ENCODE data around the gene APOD.

Gene APOD

DNA sequence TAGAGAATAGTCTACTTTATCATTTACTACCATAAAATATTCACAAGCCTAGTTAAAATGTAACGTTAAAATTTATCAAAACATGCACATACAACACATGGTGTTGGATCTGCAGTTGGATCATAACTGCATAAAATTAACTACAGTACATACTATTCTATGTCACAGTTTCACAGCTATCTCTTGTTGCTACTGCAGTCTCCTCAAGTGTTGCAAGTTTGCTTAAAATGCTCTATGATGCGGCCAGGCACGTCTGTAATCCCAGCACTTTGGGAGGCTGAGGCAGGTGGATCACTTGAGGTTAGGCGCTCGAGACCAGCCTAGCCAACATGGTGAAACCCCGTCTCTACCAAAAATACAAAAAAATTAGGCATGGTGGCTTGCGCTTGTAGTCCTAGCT, 50.9 kb downstream of the APOD start:
- peaks cover 0 to 11% of the 10 kb centered on the region in 2 donors for H3K4me1 ChIP-seq (ENCODE audit: control insufficient read depth in 1 of 2, insufficient read depth in 2 of 2, low read length in 2 of 2)
- H3K9me3 ChIP-seq (ENCODE audit: control insufficient read depth in 1 of 2, low read length in 2 of 2) = no peaks in the 10 kb centered on the region
- no peak overlapping the region for H3K27ac ChIP-seq (ENCODE audit: low read length)
- H3K27me3 ChIP-seq (ENCODE audit: low read depth, low read length) = no peaks in the 10 kb centered on the region
- no peaks in the 10 kb centered on the region for H3K36me3 ChIP-seq (ENCODE audit: control insufficient read depth in 1 of 2, insufficient read depth in 2 of 2, low read length in 2 of 2)
- no peak overlapping the region for H3K4me3 ChIP-seq (ENCODE audit: low read depth in 1 of 2, low read length in 2 of 2)

DNA sequence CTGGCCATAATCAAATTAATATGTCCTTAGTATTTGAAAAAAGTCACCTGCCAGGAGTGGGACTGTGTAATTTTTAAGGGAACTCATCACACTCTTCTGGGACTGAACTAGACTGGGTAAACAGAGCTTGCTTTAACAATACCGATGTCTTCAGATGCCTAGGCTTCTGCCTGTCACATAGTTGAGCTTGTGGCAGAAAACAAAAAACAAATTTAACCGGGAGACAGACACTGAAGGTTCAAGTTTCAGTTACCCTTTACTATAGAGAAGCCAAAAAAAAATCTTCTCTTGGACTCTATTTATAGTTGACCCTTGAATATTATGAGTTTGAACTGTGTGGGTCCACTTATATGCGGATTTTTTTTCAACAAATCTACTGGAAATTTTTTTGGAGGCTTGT, 51.4 kb downstream of the APOD start:
- Histone ChIP-seq H3K27ac (ENCODE audit: low read length) (no peak overlapping the region), H3K4me3 (ENCODE audit: low read depth in 1 of 2, low read length in 2 of 2) (no peak overlapping the region), H3K4me1 (ENCODE audit: control insufficient read depth in 1 of 2, insufficient read depth in 2 of 2, low read length in 2 of 2) (peaks cover 0 to 9% of the 10 kb centered on the region in 2 donors), H3K36me3 (ENCODE audit: control insufficient read depth in 1 of 2, insufficient read depth in 2 of 2, low read length in 2 of 2) (no peaks in the 10 kb centered on the region), H3K9me3 (ENCODE audit: control insufficient read depth in 1 of 2, low read length in 2 of 2) (no peaks in the 10 kb centered on the region), H3K27me3 (ENCODE audit: low read depth, low read length) (no peaks in the 10 kb centered on the region)

DNA sequence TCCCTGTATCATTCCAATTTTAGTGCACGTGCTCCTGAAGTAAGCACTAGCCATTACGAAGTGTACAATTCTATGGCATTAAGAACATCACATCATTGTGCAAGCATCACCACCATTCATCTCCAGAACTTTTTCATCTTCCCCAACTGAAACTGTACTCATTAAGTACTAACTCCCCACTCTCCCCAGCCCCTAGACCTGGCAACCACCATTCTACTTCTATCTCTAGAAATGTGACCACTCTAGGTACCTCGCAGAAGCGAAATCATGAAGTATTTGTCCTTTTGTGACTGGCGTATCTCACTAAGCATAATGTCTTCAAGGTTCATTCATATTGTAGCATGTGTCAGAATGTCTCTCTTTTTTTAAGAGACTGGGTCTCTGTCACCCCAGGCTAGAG, 52.1 kb downstream of the APOD start:
- no peak overlapping the region for H3K27ac ChIP-seq (ENCODE audit: low read length)
- no peaks in the 10 kb centered on the region for H3K36me3 ChIP-seq (ENCODE audit: control insufficient read depth in 1 of 2, insufficient read depth in 2 of 2, low read length in 2 of 2)
- H3K9me3 ChIP-seq (ENCODE audit: control insufficient read depth in 1 of 2, low read length in 2 of 2) = no peaks in the 10 kb centered on the region
- no peak overlapping the region for H3K4me3 ChIP-seq (ENCODE audit: low read depth in 1 of 2, low read length in 2 of 2)
- no peaks in the 10 kb centered on the region for H3K27me3 ChIP-seq (ENCODE audit: low read depth, low read length)
- H3K4me1 ChIP-seq (ENCODE audit: control insufficient read depth in 1 of 2, insufficient read depth in 2 of 2, low read length in 2 of 2) = peaks cover 0 to 9% of the 10 kb centered on the region in 2 donors

DNA sequence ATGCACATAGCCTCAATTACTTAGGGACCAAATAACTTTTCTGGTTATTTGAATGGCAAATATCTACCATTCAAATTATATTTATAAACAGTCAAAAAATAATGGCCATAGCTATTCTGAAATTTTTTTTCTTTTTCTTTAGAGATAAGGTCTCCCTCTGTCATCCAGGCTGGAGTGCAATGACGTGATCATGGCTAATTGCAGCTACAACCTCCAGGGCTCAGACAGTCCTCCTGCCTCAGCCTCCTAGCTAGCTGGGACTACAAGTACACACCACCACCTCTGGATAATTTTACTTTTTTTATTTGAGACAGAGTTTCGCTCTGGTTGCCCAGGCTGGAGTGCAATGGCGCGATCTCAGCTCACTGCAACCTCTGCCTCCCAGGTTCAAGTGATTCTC, 57.2 kb downstream of the APOD start:
- Histone ChIP-seq H3K27ac (ENCODE audit: low read length) (no peak overlapping the region), H3K4me1 (ENCODE audit: control insufficient read depth in 1 of 2, insufficient read depth in 2 of 2, low read length in 2 of 2) (peaks cover 0 to 3% of the 10 kb centered on the region in 2 donors), H3K27me3 (ENCODE audit: low read depth, low read length) (no peaks in the 10 kb centered on the region), H3K4me3 (ENCODE audit: low read depth in 1 of 2, low read length in 2 of 2) (no peak overlapping the region), H3K36me3 (ENCODE audit: control insufficient read depth in 1 of 2, insufficient read depth in 2 of 2, low read length in 2 of 2) (peaks cover 15 to 23% of the 10 kb centered on the region in 2 donors), H3K9me3 (ENCODE audit: control insufficient read depth in 1 of 2, low read length in 2 of 2) (no peaks in the 10 kb centered on the region)

DNA sequence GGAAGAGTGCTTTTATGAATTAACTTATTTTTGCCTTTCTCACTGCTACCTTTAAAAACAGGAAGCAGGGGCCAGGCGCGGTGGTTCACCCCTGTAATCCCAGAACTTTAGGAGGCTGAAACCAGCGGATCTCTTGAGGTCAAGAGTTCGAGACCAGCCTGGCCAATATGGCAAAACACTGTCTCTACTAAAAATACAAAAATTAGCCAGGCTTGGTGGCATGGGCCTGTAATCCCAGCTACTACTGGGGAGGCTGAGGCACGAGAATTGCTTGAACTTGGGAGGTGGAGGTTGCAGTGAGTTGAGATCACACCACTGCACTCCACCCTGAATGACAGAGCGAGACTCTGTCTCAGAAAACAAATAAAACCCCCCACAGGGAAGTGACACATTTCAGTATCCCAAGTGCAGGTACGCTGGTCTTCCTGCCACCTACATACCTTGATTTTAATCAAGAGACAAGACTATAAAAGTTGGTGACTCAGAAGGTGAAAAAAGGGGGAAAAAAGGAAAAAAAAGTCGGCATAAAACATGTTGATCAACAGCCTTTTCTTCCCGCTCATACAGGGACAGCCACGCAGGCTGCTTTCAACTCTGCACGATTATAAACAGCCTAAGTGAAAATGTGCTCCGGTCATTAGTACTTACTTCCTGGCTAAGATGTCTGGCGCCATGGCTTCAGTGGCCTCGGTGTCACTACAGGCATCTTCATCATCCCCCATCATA, 59.4 kb downstream of the APOD start:
- H3K9me3 ChIP-seq (ENCODE audit: control insufficient read depth in 1 of 2, low read length in 2 of 2) = no peaks in the 10 kb centered on the region
- H3K4me1 ChIP-seq (ENCODE audit: control insufficient read depth in 1 of 2, insufficient read depth in 2 of 2, low read length in 2 of 2) = peaks cover 0 to 3% of the 10 kb centered on the region in 2 donors
- no peak overlapping the region for H3K27ac ChIP-seq (ENCODE audit: low read length)
- H3K36me3 ChIP-seq (ENCODE audit: control insufficient read depth in 1 of 2, insufficient read depth in 2 of 2, low read length in 2 of 2) = peaks cover 15 to 23% of the 10 kb centered on the region in 2 donors
- no peaks in the 10 kb centered on the region for H3K27me3 ChIP-seq (ENCODE audit: low read depth, low read length)
- no peak overlapping the region for H3K4me3 ChIP-seq (ENCODE audit: low read depth in 1 of 2, low read length in 2 of 2)

DNA sequence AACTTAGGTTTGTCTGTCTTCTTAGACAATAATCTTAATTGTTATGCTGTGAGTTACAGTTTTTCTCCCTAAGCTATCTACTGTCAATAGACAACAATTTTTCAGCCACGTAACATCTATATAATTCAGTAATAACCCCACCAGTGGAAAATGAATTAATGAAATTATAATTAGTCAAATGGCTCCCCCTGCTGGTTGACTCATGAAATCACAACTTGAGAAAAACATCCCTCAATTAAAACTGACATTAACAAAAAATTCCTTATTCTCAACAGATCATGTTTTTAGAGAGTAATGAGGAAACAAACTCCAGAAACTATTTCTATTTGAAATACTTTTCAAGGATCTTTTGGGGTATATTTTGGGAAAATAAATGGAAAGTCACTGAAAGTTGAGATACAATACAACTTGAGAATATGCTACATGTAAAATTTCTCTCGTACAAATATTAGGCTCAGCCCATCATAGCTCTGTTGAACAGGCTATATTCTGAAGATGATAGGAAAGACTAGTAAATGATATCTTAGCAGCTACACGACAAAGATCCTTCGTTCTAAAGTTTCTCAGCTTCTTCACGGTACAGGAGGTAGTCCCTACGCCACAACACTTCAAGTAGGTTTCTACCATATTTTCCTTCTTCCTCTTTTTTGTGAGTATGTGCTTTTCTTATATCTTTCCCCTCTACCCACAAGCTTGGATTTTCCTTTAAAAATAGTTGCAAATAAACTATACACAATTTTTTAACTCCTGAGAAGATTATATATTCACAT, 61.3 kb downstream of the APOD start:
- Histone ChIP-seq H3K4me3 (ENCODE audit: low read depth in 1 of 2, low read length in 2 of 2) (no peak overlapping the region), H3K27ac (ENCODE audit: low read length) (no peak overlapping the region), H3K9me3 (ENCODE audit: control insufficient read depth in 1 of 2, low read length in 2 of 2) (no peaks in the 10 kb centered on the region), H3K36me3 (ENCODE audit: control insufficient read depth in 1 of 2, insufficient read depth in 2 of 2, low read length in 2 of 2) (peaks cover 15 to 23% of the 10 kb centered on the region in 2 donors), H3K4me1 (ENCODE audit: control insufficient read depth in 1 of 2, insufficient read depth in 2 of 2, low read length in 2 of 2) (peaks cover 0 to 3% of the 10 kb centered on the region in 2 donors), H3K27me3 (ENCODE audit: low read depth, low read length) (no peaks in the 10 kb centered on the region)
